A549 treated with ZK216348 at 1 μM for 4 hours (cell line): Measurements from ENCODE around the gene PTK7. TPM values are rescaled to one million over a fixed set of nuclear protein-coding genes. Genes with fewer than 3 reads are reported as not detected.

Source experiments
- total RNA-seq: library from RNA; stranded (reverse); fragments of 200-300 nt; extraction: Qiagen RNA extraction; gene quantifications from 5 replicates; pipeline ENCODE4 v1.2.3, GENCODE V29; 2022; ENCODE audit warnings: low read depth

The PTK7 gene
- total RNA-seq, result 3.1 to 5.5 TPM (median 4.1 TPM) in 5 replicates

DNA sequence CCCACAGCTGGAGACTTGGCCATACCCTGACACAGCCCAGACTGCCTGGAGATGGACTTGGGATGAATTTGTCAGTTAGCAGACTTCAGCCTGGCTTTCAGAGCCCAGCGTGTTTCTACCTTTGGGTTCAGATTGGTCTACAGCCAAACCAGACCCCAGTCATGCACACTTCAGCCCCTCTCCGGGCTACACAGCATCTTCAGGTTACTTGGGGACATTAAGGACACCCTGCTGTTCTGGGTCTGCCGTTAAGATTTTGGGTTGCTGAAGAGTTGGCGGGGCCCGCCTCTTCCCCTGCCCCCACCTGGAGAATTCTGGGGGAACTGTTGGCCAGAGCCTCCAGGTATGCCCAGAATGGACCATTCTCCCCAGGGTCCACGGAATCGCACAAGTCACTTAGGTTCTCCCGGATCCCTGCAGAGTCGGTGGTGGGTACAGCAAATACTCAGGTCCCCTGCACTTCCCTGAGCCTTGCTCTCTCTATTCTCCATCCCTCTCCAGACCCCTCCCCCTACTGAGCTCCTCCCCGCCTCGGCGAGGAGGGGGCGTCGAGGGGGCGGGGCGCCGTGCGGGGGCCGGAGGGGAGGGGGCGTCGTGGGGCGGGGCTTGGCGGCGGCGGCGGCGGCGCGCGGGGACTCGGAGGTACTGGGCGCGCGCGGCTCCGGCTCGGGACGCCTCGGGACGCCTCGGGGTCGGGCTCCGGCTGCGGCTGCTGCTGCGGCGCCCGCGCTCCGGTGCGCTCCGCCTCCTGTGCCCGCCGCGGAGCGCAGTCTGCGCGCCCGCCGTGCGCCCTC lies at the start of gene PTK7:
TSS of gene PTK7 (plus strand) at position 645 of the 794 bp plus-strand sequence. CDS start 175 bp downstream, outside the sequence.

DNA sequence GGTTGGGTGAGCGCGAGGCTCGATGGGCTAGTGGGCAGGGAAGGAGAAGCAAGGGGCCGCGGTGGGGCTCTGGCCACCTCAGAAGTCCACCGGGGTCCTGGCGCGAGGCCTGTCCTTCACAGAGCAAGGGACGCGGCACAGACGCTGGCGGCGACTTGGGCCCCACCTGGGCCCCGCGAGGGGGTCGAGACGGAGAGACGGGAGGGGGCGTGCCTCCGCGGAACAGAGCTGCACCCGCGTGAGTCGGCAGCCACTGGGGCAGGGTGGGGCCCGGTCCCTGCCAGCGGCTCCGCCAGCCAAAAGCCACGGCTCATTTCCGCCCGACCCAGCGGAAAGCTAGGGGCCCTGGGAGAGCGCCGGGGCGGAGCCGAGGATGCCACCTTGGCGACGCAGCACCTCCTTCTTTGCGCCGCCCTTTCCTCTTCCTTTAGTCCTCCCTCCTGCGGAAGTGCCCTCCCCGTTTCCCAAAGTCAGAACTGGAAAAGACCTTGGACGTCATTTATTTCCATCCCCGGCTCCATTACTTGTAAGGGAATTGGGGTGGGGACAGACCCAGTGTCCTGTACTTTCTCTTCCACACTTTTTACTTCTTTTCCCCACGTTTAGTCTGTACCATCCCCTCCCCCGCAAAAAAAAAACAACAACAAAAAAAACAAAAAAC lies 22.4 kb upstream of the PTK7 start, which contains the start of gene CUL7:
TSS of gene CUL7 (minus strand) at position 307 of the 661 bp plus-strand sequence. CDS start 1,063 bp downstream, outside the sequence.

DNA sequence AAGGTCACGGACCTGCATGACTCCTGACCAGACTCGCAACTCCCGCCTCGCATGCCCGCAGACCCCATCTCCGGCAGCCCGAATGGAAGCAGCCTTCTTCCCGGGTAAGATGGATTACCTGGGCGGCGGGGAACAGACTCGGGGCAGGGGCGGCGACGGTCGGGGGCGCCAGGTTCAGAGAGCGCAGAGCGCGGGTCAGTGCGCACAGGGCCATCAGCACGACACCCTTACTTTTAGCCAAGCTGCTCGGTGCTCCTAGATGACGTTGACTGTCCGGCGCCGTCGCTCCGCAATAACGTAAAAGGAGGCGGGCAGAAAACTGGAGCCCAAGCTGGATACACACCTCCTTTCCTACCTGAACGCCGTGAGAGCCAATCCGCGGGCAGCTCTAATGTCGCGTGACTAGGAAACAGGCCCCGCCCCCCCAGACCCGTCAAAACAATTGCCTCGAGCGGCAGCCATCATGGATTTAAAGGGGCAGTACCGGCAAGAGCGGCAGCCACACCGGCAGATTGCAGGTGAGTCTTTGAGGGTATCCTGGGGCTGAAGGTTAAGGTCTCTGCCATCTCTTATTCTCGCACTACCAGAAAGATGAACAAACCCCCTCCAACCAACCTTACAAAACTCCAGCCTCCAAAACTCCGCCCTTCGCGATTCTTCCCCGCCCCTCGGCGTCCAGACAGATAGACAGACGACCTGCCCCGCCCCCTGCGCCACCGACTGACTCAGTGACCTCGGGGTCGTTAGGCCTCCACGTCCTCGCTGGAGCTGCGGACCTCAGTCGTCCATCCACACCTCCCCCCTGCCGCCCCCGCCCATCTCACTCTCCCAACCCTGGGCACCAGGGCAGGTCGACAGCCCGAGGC lies 16.7 kb upstream of the PTK7 start, which contains the start of the genes KLC4 and MRPL2:
TSS of gene KLC4 (plus strand) at position 464 of the 866 bp plus-strand sequence. CDS start 1,705 bp downstream, outside the sequence.
TSS of gene MRPL2 (minus strand) at position 267 of the 866 bp plus-strand sequence. CDS start at position 214, 53 bp downstream.

DNA sequence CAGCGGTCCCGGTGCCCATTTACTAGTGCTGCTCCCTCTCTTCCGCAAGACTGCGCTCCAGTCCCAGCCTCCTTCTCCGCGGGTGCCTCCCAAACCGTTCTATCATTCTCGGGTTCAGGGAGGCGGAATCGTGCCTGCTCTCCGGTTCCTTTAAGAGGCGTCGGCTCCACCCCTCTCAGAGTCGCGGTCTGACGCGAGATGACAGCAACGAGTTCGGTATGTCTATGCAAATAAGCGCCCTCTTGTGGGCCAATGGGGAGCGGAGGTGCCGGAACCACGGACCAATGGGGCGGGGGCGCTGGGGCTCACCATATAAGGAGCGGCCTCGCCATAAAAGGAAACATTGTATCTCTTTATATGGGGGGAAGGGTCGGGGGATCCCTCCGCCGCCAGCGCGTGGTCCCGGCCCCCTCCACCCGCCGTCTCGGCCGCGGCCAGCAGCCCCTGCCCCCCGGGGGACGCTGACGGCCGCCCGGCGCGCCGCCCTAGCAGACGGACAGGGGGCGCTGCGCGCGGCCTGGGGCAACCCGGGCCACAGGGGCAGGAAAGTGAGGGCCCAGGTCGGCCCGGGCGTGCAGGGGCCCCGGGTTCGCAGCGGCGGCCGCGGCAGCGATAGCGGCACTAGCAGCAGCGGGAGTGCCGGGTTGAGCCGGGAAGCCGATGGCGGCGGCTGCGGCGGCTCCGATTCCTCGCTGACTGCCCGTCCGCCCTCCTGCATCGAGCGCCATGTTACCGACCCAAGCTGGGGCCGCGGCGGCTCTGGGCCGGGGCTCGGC lies 95.0 kb downstream of the PTK7 start, which contains the start of gene SRF:
TSS of gene SRF (plus strand) at position 339 of the 776 bp plus-strand sequence. CDS start at position 727, 388 bp downstream.

DNA sequence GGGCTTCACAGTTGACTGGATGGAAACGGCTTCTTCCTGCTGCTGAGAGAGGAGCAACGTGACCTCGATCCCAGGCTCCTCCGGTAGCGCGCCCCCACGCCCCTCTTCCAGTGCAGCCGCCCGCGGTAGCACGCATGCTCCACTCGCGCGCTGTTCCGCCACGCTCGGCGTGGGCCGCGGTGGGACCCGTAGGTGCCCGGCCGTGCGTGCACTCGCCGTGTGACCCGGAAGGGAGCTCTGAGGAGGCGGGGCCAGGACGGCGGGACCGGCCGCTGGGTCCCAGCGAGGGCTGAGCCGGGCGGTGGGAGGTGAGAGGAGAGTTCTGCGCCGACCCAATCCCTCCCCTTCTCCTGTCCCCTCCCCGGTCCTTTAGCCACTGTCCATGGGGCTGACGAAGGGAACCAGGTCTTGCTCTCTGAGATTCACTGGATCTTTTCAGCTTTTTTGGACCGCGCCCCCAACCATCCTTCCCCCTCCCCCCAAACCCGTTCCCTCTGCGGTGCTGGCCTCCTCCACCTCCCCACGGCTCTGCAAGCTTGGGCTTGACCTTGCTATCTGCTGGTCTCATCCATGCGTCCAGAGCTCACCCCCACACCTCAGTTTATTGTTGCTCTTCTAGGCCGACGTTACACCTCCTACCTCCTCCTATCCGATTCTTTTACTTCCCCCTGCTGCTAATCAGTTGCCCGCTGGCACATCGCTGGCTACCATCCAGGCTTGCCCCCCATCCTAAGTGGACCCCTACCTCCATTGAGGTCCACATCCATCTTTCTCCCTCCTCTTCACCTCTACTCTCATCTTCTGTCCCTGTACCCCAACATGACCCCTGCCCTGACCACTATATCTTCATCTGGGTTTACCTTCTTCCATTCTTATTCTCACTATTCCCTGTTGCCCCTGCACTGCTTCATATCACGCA lies 106.1 kb downstream of the PTK7 start, which contains the start of gene CUL9:
TSS of gene CUL9 (plus strand) at position 255 of the 919 bp plus-strand sequence. CDS start 2,115 bp downstream, outside the sequence.

Other genes starting within 250 kb of the PTK7 start
- gene RPL7L1, start 196.7 kb upstream of the PTK7 start, total RNA-seq, result 64.2 to 113 TPM (median 66.4 TPM) in 5 replicates
- gene PTCRA, start 160.3 kb upstream of the PTK7 start, total RNA-seq, result not detected in 5 replicates
- 31.6 to 48.5 TPM (median 44.5 TPM) in 5 replicates for gene CNPY3, start 146.8 kb upstream of the PTK7 start, total RNA-seq
- gene GNMT, start 115.6 kb upstream of the PTK7 start, total RNA-seq, result 0.24 to 0.27 TPM in 2 of 5 replicates, not detected in the others
- 4.5 to 9.9 TPM (median 9.6 TPM) in 5 replicates for gene PEX6, start 97.1 kb upstream of the PTK7 start, total RNA-seq
- 26.4 to 30.0 TPM (median 27.2 TPM) in 5 replicates for gene PPP2R5D, start 91.7 kb upstream of the PTK7 start, total RNA-seq
- gene MEA1, start 62.4 kb upstream of the PTK7 start, total RNA-seq, result 90.3 to 112 TPM (median 91.5 TPM) in 5 replicates
- 22.2 to 31.7 TPM (median 30.9 TPM) in 5 replicates for gene KLHDC3, start 62.1 kb upstream of the PTK7 start, total RNA-seq
- gene RRP36, start 54.7 kb upstream of the PTK7 start, total RNA-seq, result 67.6 to 88.6 TPM (median 72.1 TPM) in 5 replicates
- gene CUL7, start 22.5 kb upstream of the PTK7 start, total RNA-seq, result 5.2 to 9.4 TPM (median 8.0 TPM) in 5 replicates
- 44.1 to 63.1 TPM (median 54.2 TPM) in 5 replicates for gene MRPL2, start 16.9 kb upstream of the PTK7 start, total RNA-seq
- gene KLC4, start 16.7 kb upstream of the PTK7 start, total RNA-seq, result 4.4 to 7.9 TPM (median 6.8 TPM) in 5 replicates
- 10.8 to 20.2 TPM (median 17.8 TPM) in 5 replicates for gene SRF, start 95.0 kb downstream of the PTK7 start, total RNA-seq
- gene CUL9, start 105.9 kb downstream of the PTK7 start, total RNA-seq, result 6.2 to 9.5 TPM (median 9.3 TPM) in 5 replicates
- 55.7 to 104 TPM (median 97.9 TPM) in 5 replicates for gene DNPH1, start 153.2 kb downstream of the PTK7 start, total RNA-seq
- 0.06 to 0.10 TPM (median 0.08 TPM) in 4 of 5 replicates, not detected in the other for gene TTBK1, start 167.2 kb downstream of the PTK7 start, total RNA-seq
- not detected in 5 replicates for gene SLC22A7, start 221.9 kb downstream of the PTK7 start, total RNA-seq
- gene CRIP3, start 232.5 kb downstream of the PTK7 start, total RNA-seq, result 0.28 to 0.64 TPM (median 0.44 TPM) in 4 of 5 replicates, not detected in the other